Measurements from ENCODE around the gene C7orf57.
A peak's percentile ranks its signal among the peaks of the same experiment; 100 is the strongest.

Gene C7orf57

GRCh38 chr7:48085433-48085791 lies 50.1 kb downstream of the C7orf57 start:
- DNase-seq (ENCODE audit: low read depth in 3 of 3), result no peak

DNA sequence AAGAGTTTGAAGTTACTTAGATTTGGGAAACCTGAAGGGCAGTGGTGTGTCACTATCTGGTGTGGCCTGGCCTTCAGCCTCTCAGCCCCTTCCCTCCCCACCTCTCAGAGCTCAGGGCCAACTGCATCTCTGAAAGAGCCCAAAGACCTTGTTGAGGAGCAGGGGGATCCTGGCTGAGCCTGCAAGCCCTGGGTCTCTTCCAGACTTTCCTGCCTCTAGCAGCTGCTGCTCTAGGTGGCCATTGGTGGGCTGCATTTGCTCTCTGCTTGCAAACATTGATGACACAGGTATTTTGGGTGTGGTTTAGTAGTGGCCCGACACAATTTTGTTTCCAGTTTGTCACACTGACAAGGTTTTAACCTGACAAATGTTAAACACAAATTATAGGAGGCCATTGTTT lies 50.6 kb downstream of the C7orf57 start:
- no peak for DNase-seq (ENCODE audit: low read depth in 3 of 3)

DNA sequence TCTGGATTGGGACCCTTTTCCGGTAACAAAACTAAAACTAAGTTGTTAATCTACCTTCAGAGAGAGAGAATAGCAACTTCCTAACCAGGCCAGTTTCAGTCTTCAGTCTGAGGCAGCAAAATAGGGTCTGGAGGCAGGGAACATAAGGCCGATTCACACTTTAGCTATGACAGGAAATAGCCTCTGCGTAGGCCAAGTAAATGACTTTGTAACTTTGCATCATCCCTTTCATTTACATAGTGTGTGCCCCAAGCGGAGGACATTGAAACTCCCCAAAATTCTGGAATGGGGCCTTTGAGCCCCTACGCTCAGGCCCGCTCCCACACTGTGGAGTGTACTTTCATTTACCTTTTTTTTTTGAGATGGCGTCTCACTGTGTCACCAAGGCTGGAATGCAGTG lies 52.0 kb downstream of the C7orf57 start:
- no peak for DNase-seq (ENCODE audit: low read depth in 3 of 3)

DNA sequence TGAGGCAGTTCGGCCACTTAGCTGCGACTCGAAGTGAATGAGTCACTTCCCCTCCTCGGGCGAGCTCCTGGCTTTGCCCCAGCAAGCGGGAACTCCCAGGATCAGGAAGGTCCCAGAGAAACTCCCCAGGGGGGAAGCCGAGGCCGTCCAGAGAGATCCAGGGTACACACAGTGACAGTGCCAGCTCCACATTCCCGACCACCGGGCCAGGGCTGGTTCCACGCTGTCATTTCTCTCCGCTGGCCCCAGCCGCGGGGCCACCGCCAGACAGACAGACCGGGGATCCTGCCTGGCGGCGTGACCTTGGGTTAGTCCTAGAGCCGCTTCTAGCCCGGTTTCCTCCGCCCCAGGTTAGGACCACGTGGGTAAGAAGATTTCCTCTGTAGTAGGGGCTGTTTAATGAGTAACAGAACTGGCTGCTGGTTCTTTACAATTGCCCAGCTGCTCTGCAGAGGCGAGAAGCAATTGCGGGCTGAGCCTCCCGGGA lies 53.3 kb downstream of the C7orf57 start:
- DNase-seq (ENCODE audit: low read depth in 3 of 3), result no peak

- DNase-seq (ENCODE audit: low read depth in 3 of 3), result peak; percentile 63 to 84 (median 67)
Observed at GRCh38 chr7:48089046-48090003, 54.0 kb downstream of the C7orf57 start, which contains the start of gene UPP1. Gene UPP1 (plus strand): TSS chr7:48089265. CDS start chr7:48094784, 5,519 bp downstream.

GRCh38 chr7:48090095-48090805 lies 54.9 kb downstream of the C7orf57 start:
- no peak for DNase-seq (ENCODE audit: low read depth in 3 of 3)

DNA sequence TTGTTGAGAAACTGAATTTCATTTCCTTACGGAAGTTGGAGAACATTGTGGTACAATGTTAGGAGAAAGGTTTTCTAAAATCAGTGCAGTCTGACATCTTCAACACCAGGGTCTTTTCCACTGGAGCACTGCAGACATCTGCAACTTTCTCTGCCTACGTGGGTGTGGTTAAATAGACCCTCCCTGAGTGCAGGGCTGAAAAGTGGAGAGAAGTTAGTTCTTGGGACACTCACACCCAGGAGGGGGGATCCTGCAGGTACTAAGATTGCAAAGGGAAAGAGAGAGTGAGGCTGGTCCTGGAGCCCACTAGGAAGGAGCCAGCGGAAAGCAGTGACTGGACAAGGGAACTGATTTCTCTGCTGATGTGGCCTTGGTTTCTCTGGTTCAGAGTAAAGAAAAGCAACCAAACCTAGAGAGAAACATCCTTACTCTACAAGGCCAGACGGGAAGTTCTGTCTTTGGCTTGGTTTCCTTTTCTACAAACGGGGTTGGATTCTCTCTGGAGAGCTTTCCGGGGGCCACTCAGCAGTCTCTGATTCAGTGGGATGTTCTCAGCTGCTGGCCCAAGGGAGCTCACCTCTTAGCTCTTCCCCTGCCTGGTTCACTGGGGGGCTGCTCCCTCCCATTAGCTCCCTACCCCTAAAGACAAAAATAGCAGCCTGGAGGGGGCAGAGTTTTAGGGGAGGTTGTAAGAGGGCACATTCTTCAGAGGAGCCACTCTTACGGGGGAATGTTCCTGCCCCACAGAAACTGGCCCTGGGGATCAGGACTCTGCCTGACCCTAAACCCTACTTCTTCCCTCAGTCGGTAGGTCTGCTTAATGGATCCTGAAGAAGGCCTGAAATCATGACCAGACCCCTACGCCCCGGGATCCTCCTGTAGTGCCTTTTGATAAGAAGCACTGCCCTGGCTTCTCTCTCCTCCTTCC lies 56.4 kb downstream of the C7orf57 start:
- no peak for DNase-seq (ENCODE audit: low read depth in 3 of 3)

DNA sequence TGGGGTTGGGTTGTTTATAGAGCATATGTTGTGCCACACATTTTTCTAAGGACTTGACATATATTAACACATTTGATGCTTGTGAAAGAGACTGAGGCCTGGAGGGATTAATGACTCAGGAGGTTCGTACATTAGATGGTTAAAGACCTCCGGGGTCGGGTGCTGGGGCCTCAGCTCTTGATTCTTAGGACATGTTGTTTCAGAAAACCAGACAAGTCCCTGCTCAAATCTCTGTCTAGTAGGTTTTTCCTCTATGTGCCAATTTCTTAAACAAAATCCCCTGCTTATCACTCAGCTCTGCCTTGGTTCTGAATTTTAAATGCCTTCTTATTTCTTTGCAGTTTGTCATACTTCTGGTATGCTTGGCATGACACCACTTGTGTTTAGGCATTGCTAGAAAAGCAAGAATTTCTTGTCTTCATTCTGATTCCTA lies 59.5 kb downstream of the C7orf57 start:
- no peak for DNase-seq (ENCODE audit: low read depth in 3 of 3)

DNA sequence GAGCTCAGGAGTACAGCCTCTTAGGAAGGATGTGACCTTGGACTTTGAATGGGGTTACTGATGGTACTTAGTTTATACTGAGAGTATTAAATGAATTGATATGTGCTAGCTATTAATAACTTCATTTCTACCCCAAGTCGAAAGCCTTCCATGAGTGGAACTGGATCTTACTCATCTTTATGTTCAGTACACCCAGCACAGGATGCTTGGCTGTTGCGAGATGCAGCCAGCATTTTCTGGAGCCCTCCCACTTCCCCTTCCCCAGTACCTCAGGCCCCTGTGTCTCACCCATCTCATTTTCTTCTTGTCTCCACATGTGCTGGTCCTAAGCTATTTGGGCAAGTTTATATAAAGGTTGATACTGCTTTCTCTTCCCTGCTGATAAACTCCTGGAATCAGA lies 60.9 kb downstream of the C7orf57 start:
- no peak for DNase-seq (ENCODE audit: low read depth in 3 of 3)

DNA sequence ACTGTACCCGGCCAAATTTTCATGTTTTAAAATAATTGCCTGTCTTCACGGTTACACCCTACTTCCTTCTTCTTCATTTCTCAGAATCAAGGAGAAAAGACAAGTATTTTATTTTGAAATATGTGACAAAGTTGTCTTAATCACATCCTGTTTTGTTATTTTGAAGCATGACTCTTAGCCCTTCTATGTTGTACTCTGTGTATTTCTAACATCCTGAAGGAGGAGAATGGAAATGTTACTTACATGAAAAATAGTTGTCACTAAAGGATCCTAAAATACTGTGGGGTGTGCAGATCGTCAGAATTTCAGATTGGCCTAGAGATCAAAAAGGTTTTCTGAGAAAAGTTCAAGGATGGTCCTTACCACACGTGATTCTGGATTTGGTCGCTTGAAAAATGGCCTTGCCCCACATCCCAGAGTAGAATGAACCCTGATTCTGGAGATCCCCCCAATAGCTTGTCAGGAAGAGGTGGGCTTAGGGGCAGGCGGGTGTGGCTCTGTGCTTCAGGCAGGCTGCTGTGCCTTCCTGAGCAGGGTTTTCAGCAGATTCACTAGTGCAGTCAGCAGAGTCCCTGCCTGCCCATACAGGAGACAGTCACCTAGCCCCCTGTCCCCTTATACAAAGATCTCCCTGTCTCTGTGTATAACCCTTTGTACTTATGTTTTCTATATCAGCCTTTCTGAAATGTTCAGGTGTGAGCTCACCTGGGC lies 62.3 kb downstream of the C7orf57 start:
- no peak for DNase-seq (ENCODE audit: low read depth in 3 of 3)

GRCh38 chr7:48098846-48099245 lies 63.5 kb downstream of the C7orf57 start:
- DNase-seq (ENCODE audit: low read depth in 3 of 3), result no peak

- DNase-seq (ENCODE audit: low read depth in 3 of 3), result no peak
Observed at GRCh38 chr7:48099781-48100180, 64.4 kb downstream of the C7orf57 start.

- no peak for DNase-seq (ENCODE audit: low read depth in 3 of 3)
Observed at GRCh38 chr7:48101352-48101751, 66.0 kb downstream of the C7orf57 start.

DNA sequence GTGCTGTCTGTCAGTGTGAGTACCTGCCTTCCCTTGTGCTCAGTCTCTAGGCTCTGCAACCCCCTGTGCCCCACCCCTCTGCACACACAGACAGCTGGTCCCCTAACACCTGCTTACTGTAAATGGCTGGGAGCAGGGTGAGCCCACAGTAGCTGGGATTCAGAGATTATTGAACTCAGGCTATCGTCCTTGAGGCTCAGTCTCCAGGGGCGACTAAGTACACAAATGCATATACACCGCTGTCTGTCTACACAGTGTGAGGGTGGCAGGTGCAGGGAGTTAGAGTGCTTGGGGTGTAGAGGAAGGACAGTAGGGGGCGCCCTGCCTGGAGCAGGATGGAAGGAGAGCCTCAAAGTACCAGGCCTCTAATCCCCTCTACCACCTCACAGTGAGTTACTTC lies 66.6 kb downstream of the C7orf57 start:
- no peak for DNase-seq (ENCODE audit: low read depth in 3 of 3)

- no peak for DNase-seq (ENCODE audit: low read depth in 3 of 3)
Observed at GRCh38 chr7:48102530-48102929, 67.2 kb downstream of the C7orf57 start.

- DNase-seq (ENCODE audit: low read depth in 3 of 3), result no peak
Observed at GRCh38 chr7:48105045-48105444, 69.7 kb downstream of the C7orf57 start.

DNA sequence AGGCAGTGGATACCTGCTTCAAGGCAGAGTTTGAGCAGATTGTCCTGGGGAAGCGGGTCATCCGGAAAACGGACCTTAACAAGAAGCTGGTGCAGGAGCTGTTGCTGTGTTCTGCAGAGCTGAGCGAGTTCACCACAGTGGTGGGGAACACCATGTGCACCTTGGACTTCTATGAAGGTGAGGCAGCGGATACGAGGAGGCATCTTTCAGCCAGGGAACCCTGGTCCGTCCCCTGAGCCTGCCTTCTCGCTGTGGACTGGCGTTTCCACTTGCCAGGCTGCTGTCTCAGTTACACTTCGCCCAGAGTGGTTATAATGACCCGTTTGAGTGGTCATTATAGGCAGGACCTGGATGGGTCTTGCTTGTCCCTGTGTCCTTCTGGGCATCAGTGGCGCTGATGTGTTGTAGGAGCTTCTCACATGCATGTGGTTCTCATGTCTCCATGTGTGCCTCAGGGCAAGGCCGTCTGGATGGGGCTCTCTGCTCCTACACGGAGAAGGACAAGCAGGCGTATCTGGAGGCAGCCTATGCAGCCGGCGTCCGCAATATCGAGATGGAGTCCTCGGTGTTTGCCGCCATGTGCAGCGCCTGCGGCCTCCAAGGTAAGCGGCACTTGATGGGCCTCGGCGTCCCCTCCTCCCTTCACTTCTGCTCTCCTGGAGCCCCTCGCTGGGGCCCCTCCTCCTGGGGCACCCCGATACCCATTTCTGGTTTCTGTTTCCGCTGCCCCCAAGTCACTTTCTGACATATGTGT lies 71.7 kb downstream of the C7orf57 start:
- DNase-seq (ENCODE audit: low read depth in 3 of 3), result no peak

DNA sequence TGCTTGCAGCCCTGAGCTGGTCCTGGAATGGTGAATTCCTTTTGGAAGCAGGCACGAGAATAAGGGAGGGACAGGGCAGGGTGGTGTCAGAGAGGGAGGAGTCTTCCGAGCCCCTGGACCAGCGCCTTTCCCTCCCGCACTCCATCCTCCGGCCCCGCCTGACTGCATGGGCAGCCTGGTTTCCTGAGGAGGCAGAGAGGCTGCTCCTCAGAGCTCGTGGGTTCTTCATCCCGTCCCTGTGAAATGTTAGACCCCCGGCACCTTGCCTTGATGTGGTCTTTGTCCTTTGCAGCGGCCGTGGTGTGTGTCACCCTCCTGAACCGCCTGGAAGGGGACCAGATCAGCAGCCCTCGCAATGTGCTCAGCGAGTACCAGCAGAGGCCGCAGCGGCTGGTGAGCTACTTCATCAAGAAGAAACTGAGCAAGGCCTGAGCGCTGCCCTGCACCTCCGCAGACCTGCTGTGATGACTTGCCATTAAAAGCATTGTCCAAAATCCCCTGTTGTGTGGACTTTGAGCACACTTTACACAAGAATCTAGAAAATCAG lies 72.7 kb downstream of the C7orf57 start:
- no peak for DNase-seq (ENCODE audit: low read depth in 3 of 3)

- DNase-seq (ENCODE audit: low read depth in 3 of 3), result no peak
Observed at GRCh38 chr7:48108959-48109847, 73.9 kb downstream of the C7orf57 start.
